Measurements from ENCODE around the gene NOX3.

NOX3 gene

GRCh38 chr6:155429321-155429893 is 26.2 kb downstream of the NOX3 start:
- DNase-seq: no peak

DNA sequence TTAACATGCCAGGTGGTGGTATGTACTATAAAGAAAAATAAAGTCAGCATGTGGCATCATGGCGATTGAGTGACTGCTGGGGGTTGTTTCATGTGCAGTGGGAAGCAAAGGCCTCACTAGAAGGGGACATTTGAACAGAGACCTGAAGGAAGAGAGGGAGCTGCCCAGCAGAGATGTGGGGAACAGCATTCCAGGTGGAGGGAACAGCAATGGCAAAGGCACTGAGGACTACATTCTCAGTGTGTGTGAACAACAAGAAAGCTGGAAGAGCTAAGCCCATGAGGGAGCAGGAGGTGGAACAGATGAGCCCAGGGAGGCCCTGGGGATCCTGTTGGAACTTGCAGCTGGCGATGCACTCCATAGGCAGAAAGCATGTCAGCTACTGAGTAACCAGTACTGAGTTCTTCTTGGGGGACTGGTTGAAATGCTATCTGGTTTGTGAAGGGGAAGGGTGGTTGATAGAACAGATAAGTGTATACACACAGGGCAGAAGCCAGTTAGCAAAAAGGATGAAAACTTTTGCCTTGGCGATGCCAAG is 29.2 kb downstream of the NOX3 start:
- no peak for DNase-seq

DNA sequence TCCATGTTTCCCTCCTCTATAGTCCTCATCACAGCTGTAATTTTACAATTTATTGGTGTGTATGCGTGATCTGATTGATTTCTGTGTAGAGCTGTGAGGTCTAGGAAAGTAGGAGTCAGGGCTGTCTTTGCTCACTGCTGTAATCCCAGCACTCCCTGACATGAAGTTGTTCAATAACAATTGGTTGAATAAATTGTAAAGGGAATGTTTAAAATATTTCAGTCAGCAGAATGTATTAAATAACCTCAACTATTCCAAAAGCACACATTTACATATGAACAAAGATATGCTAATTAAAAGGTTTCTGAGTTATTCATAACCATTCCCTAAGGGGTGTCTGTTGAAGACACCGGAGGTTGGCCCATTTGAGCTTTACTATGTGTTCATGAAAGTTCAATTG is 31.5 kb downstream of the NOX3 start:
- DNase-seq: no peak

- DNase-seq: no peak
Observed at GRCh38 chr6:155422635-155423034, 33.0 kb downstream of the NOX3 start.

- DNase-seq: no peak
Observed at GRCh38 chr6:155420492-155420891, 35.1 kb downstream of the NOX3 start.

- DNase-seq: no peak
Observed at GRCh38 chr6:155419161-155419560, 36.5 kb downstream of the NOX3 start.

DNA sequence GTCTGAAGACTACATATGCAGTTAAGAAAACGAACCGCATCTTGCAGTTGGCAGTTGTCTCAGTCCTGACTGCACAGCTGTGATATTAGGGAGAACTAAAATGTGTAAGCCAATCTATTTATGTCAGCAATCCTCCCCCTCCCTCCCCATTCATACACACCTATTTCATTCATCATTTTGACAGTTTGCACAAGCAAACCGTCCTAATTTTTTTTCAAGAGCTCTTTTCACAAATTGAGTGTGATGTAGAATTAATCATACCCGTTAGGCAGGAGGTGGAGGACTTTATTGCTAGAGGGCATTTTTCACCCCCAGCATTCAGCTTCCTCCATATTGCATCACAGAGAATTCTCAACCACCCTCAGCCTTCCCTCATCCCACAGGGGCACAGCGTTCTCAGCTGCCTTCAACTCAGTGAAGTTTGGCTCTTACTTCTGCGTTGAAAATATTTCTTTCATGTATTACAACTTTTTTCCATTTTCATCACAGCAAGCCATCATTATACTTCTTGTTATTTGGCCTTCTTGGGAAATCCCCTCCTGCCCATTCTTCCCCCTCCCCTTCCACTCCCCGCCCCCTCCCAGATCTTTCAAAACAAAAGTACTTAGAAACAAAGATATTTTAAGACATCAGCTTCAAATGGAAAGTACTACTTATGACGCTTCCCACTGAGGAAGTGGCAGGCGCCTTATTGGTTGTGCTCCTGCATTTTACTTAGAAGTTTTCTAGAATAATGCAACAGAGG is 37.5 kb downstream of the NOX3 start:
- no peak for DNase-seq

- no peak for DNase-seq
Observed at GRCh38 chr6:155417454-155417853, 38.2 kb downstream of the NOX3 start.

- no peak for DNase-seq
Observed at GRCh38 chr6:155415953-155416352, 39.7 kb downstream of the NOX3 start.

GRCh38 chr6:155414049-155414448 is 41.6 kb downstream of the NOX3 start:
- DNase-seq: no peak

GRCh38 chr6:155412335-155412734 is 43.3 kb downstream of the NOX3 start:
- DNase-seq: no peak

GRCh38 chr6:155411154-155412052 is 44.2 kb downstream of the NOX3 start:
- no peak for DNase-seq

DNA sequence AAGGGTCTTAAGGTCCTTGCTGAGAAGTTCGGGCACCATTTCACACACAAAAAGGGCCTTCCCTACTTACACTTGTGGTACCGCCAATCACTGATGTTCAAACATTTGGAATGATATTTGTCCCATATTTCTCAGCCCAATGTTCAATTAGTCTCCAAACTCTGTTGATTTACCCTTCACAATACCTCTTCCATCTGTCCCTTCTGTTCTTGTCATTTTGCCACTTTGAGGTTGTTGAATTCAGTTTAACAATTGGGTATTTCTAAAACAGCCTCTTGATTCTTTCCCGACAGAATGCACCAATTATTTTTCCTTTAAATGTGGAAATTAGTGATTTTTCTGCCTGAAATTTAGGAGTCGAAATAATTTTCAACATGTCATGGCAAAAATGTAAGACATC is 46.2 kb downstream of the NOX3 start:
- DNase-seq: no peak

DNA sequence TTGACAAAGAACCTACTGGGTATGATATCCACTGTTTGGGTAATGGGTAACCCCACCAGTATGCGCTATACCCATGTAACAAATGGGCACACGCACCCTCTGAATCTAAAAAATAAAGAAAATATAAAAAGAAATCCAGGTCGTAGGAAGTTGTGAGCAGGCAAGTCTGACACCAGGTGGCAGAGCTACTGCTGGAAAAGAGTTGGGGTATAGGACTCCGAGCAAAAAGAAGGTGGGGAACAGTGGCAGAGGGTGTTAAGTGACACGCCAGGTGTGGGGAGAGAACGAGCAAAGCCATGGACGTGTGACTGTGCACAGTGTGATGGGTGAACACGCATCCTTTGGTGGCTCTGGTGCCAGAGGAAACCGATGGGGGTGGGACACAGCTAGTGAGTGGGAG is 46.7 kb downstream of the NOX3 start:
- DNase-seq: no peak

- no peak for DNase-seq
Observed at GRCh38 chr6:155408231-155408630, 47.4 kb downstream of the NOX3 start.

DNA sequence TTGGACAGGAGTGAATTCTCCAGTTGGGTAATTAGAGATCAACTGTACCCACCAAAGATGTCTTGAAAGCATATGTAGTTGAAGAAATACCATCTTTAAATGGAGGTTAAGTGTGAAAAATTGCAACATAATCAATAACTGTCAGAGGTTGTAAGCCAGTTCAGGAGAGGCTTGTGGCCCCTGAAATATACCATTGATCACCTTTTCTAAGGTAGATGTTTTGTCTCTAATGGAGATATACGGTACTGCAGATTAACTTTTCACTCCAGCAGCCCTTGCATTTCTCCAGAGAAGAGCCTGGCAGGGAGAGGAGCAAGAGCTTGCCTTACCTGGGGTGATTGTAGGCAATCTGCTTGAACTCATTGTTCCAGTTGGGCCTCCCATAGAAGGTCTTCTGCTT is 48.8 kb downstream of the NOX3 start:
- no peak for DNase-seq

- no peak for DNase-seq
Observed at GRCh38 chr6:155404937-155405336, 50.7 kb downstream of the NOX3 start.

GRCh38 chr6:155402656-155403304 is 52.9 kb downstream of the NOX3 start:
- no peak for DNase-seq

DNA sequence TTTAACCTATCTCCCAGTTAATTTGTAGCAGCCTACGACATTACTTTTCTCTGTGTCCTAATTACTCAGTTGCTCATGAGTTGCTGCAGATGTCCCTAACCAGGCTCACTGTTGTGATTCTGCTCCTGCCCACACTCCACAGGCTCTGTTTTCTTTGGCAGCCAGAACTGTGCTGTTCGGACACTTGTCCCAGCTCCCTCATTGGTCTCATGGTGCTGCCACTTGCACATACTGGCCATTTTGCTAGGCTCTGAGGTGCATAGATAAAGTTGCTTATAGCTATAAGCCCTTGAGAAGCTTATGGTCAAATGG is 55.0 kb downstream of the NOX3 start:
- DNase-seq: no peak

GRCh38 chr6:155399745-155400653 is 55.6 kb downstream of the NOX3 start:
- DNase-seq: no peak

DNA sequence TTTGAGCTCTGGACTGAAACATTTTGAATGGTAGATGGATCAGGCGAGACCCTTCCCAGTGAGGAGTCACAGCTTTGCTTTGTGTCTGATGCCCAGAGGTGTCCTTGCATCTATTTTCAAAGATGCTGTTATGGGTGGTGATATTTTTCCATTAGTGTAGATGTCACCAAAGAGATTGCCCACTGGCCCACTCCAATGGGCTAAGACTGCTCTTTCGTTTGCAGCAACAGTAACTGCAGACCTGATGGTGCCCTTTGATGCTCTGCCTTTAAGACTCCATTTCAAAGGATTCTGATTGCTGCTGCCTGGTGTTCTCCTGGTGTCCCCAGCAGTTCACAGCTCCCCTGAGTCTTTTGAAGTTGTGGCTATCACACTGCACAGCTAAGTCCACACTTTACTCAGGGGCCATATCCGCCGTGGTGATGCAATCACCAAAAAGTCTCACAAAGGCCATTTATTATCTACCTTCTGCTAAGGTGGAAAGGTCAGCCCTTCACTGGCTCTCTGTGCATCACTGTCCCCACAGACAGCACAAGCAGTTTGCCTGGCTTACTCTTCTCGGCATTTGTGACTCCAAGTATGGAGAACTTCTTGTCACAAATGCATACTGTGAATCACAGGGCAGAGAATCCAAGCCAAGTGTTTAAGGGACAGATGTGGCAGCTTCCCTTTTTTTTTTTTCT is 56.4 kb downstream of the NOX3 start:
- no peak for DNase-seq

- no peak for DNase-seq
Observed at GRCh38 chr6:155398701-155399061, 57.0 kb downstream of the NOX3 start.

All from GOT3 (cell line).